Measurements from ENCODE around the gene BACE1-AS.

The BACE1-AS gene

DNA sequence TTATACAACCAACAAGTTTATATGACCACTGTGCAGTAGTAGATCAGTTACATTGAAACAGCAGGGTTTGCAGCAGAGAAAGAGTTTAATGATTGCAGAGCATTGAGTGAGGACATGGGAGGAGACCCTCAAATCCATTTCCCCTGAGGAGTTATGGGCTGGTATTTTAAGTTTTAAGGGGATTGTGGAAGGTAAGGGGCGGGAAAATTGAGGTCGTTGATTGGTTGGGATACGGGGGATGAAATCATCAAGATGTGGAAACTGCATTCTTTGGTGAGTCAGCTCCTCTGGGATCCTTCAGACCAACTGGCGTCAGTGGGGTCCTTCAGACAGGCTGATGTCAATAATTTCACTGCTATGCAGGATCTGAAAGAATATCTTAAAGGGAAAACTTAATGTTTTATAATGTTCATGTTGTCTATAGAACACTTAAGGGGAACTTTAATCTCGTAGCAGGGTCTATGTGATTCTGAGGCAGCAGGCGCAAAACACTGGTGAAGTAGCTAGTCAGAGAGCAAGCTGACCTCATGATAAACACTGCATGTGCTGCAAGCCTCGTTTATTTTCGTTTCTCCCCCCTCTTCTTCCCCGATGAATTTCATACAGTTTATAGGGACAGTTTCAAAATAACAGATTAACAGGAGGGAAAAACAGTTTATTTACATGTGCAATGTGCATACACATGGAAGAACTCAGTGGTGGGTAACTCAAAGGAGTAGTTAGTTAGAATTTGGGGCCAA lies 17.4 kb upstream of the BACE1-AS start:
- TF ChIP-seq JUND (IDR thresholded peaks at IDR 0.05; ENCODE audit: low read depth), result no peak
- in situ Hi-C loops (cut with HindIII; ENCODE audit: low pct_unique_long_range_greater_than_20kb, low sequenced_read_pairs), result no loop called here
- DNase-seq (ENCODE audit: low read depth in 1 of 2, low spot score in 1 of 2), result no peak

GRCh38 chr11:117278347-117278746 lies 12.8 kb upstream of the BACE1-AS start:
- in situ Hi-C loops (cut with HindIII; ENCODE audit: low pct_unique_long_range_greater_than_20kb, low sequenced_read_pairs), result no loop called here
- DNase-seq (ENCODE audit: low read depth in 1 of 2, low spot score in 1 of 2), result no peak
- TF ChIP-seq JUND (IDR thresholded peaks at IDR 0.05; ENCODE audit: low read depth), result no peak

- no peak for TF ChIP-seq JUND (IDR thresholded peaks at IDR 0.05; ENCODE audit: low read depth)
- no peak for DNase-seq (ENCODE audit: low read depth in 1 of 2, low spot score in 1 of 2)
- in situ Hi-C loops (cut with HindIII; ENCODE audit: low pct_unique_long_range_greater_than_20kb, low sequenced_read_pairs), result no loop called here
These were observed 11.3 kb upstream of the BACE1-AS start for GRCh38 chr11:117279711-117280376.

DNA sequence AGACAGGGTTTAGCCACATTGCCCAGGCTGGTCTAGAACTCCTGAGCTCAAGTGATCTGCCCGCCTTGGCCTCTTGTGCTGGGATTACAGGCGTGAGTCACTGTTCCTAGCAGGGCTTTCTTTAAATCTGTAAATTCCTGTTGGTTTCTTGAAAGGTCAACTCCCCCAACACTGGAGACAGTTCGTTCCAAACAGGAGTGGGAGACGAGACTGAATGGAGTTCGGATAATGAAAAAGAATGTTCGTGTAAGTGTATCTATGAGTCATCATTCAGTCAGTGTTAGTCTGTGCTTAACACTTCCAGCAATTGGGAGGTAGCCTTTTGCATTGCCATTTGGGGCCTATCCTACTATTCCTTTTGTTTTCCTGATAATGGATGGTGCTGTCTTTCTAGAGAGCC lies 10.0 kb upstream of the BACE1-AS start:
- TF ChIP-seq JUND (IDR thresholded peaks at IDR 0.05; ENCODE audit: low read depth), result no peak
- in situ Hi-C loops (cut with HindIII; ENCODE audit: low pct_unique_long_range_greater_than_20kb, low sequenced_read_pairs), result no loop called here
- DNase-seq (ENCODE audit: low read depth in 1 of 2, low spot score in 1 of 2), result no peak

- no peak for TF ChIP-seq JUND (IDR thresholded peaks at IDR 0.05; ENCODE audit: low read depth)
- in situ Hi-C loops (cut with HindIII; ENCODE audit: low pct_unique_long_range_greater_than_20kb, low sequenced_read_pairs), result no loop called here
- no peak for DNase-seq (ENCODE audit: low read depth in 1 of 2, low spot score in 1 of 2)
These were observed 9.3 kb upstream of the BACE1-AS start for GRCh38 chr11:117281869-117282268.

DNA sequence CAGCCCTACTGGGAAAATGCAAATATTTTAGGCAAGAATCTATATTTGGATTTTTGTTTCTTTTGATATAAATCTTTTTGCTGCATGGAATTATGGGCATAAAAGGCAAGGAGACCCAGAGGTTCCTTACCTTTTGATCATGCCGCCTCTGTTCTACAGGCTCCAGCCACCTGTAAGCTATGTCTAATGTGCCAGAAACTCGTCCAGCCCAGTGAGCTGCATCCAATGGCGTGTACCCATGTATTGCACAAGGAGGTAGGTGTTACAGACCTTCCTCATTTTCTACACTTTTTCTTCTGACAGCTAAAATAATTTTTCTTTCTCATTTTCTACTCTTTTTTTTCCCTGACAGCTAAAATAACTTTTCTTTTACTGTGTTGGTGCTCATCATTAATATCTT lies 8.2 kb upstream of the BACE1-AS start:
- in situ Hi-C loops (cut with HindIII; ENCODE audit: low pct_unique_long_range_greater_than_20kb, low sequenced_read_pairs), result no loop called here
- no peak for TF ChIP-seq JUND (IDR thresholded peaks at IDR 0.05; ENCODE audit: low read depth)
- no peak for DNase-seq (ENCODE audit: low read depth in 1 of 2, low spot score in 1 of 2)

DNA sequence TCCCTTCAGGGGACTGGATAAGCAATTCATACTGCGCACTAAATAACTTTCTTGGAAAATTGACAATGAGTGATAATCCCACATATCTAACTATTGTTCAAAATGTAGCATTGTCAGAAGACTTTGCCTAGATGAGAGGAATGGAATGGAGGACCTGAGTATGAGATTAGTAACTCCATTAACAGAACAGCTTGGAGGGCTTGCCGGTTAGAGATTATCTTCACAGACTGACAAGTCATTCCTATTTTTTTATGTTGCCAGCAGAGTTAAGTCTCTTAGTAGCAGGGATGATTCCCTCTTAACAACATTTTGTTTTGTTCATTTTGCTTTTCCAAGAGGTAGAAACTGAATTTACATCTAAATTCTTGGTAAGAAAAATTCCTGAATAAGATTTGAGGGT lies 7.1 kb upstream of the BACE1-AS start:
- DNase-seq (ENCODE audit: low read depth in 1 of 2, low spot score in 1 of 2), result no peak
- in situ Hi-C loops (cut with HindIII; ENCODE audit: low pct_unique_long_range_greater_than_20kb, low sequenced_read_pairs), result no loop called here
- TF ChIP-seq JUND (IDR thresholded peaks at IDR 0.05; ENCODE audit: low read depth), result no peak

- TF ChIP-seq JUND (IDR thresholded peaks at IDR 0.05; ENCODE audit: low read depth), result no peak
- in situ Hi-C loops (cut with HindIII; ENCODE audit: low pct_unique_long_range_greater_than_20kb, low sequenced_read_pairs), result no loop called here
- DNase-seq (ENCODE audit: low read depth in 1 of 2, low spot score in 1 of 2), result no peak
These were observed 4.6 kb upstream of the BACE1-AS start for GRCh38 chr11:117286588-117286987.

DNA sequence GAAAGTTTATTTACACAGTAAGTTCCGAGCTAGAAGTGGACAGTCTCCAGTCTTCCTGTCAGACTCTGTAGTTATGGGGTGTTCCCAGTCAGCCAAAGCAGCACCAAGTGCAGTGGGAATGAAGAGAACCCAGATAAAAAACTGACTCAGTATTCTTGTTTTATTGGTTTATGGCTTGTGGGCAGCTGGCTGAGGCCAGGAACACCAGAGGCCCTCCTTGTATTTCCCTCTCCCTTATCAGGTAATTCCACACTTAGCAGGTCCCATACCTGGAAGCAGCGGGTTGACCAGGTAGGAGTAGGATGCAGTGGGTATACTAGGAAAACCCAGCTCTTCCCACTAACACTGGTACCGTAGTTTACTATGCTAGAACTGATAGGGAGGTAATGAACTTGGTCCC lies 3.5 kb upstream of the BACE1-AS start:
- in situ Hi-C loops (cut with HindIII; ENCODE audit: low pct_unique_long_range_greater_than_20kb, low sequenced_read_pairs), result no loop called here
- no peak for DNase-seq (ENCODE audit: low read depth in 1 of 2, low spot score in 1 of 2)
- TF ChIP-seq JUND (IDR thresholded peaks at IDR 0.05; ENCODE audit: low read depth), result no peak

DNA sequence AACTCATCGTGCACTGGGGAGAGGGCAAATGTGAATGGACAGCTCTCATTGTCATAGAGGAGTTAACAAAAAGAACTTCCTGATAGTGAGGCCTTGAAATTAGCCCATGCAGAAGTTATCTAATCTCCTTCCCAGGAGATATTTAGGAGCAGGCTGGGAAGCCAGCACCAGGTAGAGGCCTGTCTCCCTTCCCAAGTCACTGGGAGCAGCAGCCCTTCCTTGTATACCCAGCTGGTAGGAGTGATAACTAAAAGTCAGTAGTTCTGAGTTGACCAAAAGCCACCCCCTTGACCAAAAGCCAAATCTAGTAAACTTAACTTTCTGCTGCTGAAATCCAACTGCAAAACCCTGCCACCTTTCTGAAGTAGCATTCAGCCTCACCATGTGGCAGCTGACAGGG lies 1.4 kb upstream of the BACE1-AS start:
- in situ Hi-C loops (cut with HindIII; ENCODE audit: low pct_unique_long_range_greater_than_20kb, low sequenced_read_pairs), result no loop called here
- DNase-seq (ENCODE audit: low read depth in 1 of 2, low spot score in 1 of 2), result no peak
- TF ChIP-seq JUND (IDR thresholded peaks at IDR 0.05; ENCODE audit: low read depth), result no peak

GRCh38 chr11:117292616-117293015 lies 1.5 kb downstream of the BACE1-AS start:
- DNase-seq (ENCODE audit: low read depth in 1 of 2, low spot score in 1 of 2), result no peak
- no peak for TF ChIP-seq JUND (IDR thresholded peaks at IDR 0.05; ENCODE audit: low read depth)
- in situ Hi-C loops (cut with HindIII; ENCODE audit: low pct_unique_long_range_greater_than_20kb, low sequenced_read_pairs), result no loop called here

DNA sequence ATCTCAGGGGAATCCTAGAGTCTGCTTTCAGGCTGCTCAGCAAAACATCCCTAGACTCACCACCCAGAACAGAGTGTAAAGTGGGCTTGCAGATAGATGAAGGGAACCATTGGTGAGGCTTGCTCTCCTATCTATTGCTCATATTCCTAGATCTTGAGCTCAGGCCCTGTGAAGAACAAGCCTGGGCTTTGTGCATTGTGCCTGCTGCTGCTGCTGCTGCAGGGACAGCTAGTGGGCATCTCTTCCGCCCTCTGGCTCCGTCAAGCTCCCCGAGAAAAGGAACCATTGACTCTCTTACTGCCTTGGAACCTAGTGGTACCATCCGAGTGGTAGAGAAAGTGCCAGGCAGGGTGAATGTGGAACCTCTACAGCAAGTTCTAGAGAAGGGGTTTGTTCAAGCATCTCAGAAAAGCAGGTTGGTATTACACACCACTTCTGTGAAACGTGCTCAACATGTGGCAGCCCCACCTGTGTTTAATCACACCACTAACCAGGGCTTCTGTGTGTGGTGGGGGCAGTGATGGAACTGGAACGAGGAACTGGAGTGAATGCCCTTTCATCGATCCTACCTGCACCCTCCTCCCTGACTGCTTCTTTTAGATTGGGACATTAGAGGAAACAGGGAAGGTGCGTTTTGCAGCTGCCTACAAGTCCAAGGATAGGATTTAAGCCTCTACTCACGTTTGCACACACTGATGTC lies 4.4 kb downstream of the BACE1-AS start:
- in situ Hi-C loops (cut with HindIII; ENCODE audit: low pct_unique_long_range_greater_than_20kb, low sequenced_read_pairs), result no loop called here
- TF ChIP-seq JUND (IDR thresholded peaks at IDR 0.05; ENCODE audit: low read depth), result no peak
- DNase-seq (ENCODE audit: low read depth in 1 of 2, low spot score in 1 of 2), result no peak

- TF ChIP-seq JUND (IDR thresholded peaks at IDR 0.05; ENCODE audit: low read depth), result no peak
- in situ Hi-C loops (cut with HindIII; ENCODE audit: low pct_unique_long_range_greater_than_20kb, low sequenced_read_pairs), result no loop called here
- DNase-seq (ENCODE audit: low read depth in 1 of 2, low spot score in 1 of 2), result no peak
These were observed 5.7 kb downstream of the BACE1-AS start for GRCh38 chr11:117296881-117297280.
